HL-60 (cell line): ENCODE results near the gene RNF224.

ENCODE experiments used
- DNase-seq, 2 experiments: peaks; one replicate each; pipeline ENCODE4 v3.0.0-alpha.2; 2010 to 2020; ENCODE audit warnings: low read depth in 1 of 2, low spot score in 1 of 2
- H3K27ac ChIP-seq: fragments of 250-450 bp; sonication (Bioruptor Pico); replicated peaks from 2 replicates; pipeline ENCODE4 v1.5.1; 2020; ENCODE audit warnings: mild to moderate bottlenecking, moderate library complexity
- H3K27me3 ChIP-seq: fragments of 250-450 bp; sonication (Bioruptor Pico); 2 replicates; pipeline ENCODE4 v1.5.1; 2021; ENCODE audit warnings: mild to moderate bottlenecking, moderate library complexity; ENCODE audit not compliant: insufficient read depth, poor library complexity, severe bottlenecking
- H3K4me3 ChIP-seq: replicated peaks from 2 replicates; pipeline ENCODE4 v1.5.1; 2011; ENCODE audit warnings: mild to moderate bottlenecking, control low read depth, low read length; ENCODE audit not compliant: insufficient read depth
- CTCF ChIP-seq: IDR thresholded peaks from one replicate; pipeline ENCODE4 v1.5.1; 2011; ENCODE audit warnings: low read length, control low read depth, inconsistent platforms; ENCODE audit not compliant: insufficient read depth
- GABPA ChIP-seq: IDR thresholded peaks from 2 replicates; pipeline ENCODE4 v1.6.1; 2012; ENCODE audit warnings: low read depth
- POLR2AphosphoS5 ChIP-seq: IDR thresholded peaks from 2 replicates; pipeline ENCODE4 v1.6.1; 2012; ENCODE audit warnings: low read depth
- REST ChIP-seq: IDR thresholded peaks from 2 replicates; pipeline ENCODE4 v1.6.1; 2012; ENCODE audit warnings: low read depth; ENCODE audit not compliant: insufficient replicate concordance
- SPI1 ChIP-seq: IDR thresholded peaks from 2 replicates; pipeline ENCODE4 v1.6.1; 2012; ENCODE audit warnings: low read depth, mild to moderate bottlenecking, borderline replicate concordance

RNF224 gene

GRCh38 chr9:137244486-137245449 lies 17.5 kb downstream of the RNF224 start:
- Histone ChIP-seq H3K4me3 (no peak overlapping the region), H3K27ac (no peak overlapping the region), H3K27me3 (no peaks in the 10 kb centered on the region)
- TF ChIP-seq GABPA (no peak), SPI1 (no peak), REST (no peak), POLR2AphosphoS5 (no peak), CTCF (no peak)
- DNase-seq = no peak

GRCh38 chr9:137245450-137246421 lies 18.4 kb downstream of the RNF224 start:
- TF ChIP-seq POLR2AphosphoS5 (no peak), SPI1 (no peak), CTCF (no peak), GABPA (no peak), REST (no peak)
- DNase-seq = no peak

GRCh38 chr9:137247135-137247915 lies 20.0 kb downstream of the RNF224 start:
- no peak for TF ChIP-seq POLR2AphosphoS5
- no peak for TF ChIP-seq GABPA
- TF ChIP-seq CTCF = no peak
- TF ChIP-seq REST = no peak
- Histone ChIP-seq H3K27ac (no peak overlapping the region), H3K4me3 (no peak overlapping the region), H3K27me3 (no peaks in the 10 kb centered on the region)
- DNase-seq = no peak

More at GRCh38 chr9:137245450-137246421, 18.4 kb downstream of the RNF224 start:
- Histone ChIP-seq H3K27me3 (no peaks in the 10 kb centered on the region), H3K4me3 (no peak overlapping the region), H3K27ac (no peak overlapping the region)
